MM.1S (cell line): Measurements from ENCODE around the gene SDCBP2.

Source experiments
- DNase-seq: peaks from one replicate; pipeline ENCODE4 v3.0.0-alpha.2; 2015
- H2AFZ ChIP-seq: fragments of 300-600 bp; sonication (generic); 2 replicates; pipeline ENCODE4 v1.6.0; 2016; ENCODE audit warnings: antibody characterized with exemption, low read length
- H3F3A ChIP-seq: fragments of 300-600 bp; sonication (generic); 2 replicates; pipeline ENCODE4 v1.6.1; 2016; ENCODE audit warnings: mild to moderate bottlenecking, antibody characterized with exemption, low read length, moderate library complexity, mixed read lengths; ENCODE audit not compliant: insufficient read depth
- H3K27ac ChIP-seq: fragments of 300-600 bp; sonication (generic); 2 replicates; pipeline ENCODE4 v1.5.1; 2016; ENCODE audit warnings: mild to moderate bottlenecking, low read length
- H3K27me3 ChIP-seq: fragments of 300-600 bp; sonication (generic); replicated peaks from 2 replicates; pipeline ENCODE4 v1.6.0; 2016; ENCODE audit warnings: low read length; ENCODE audit not compliant: insufficient read depth
- H3K36me3 ChIP-seq: fragments of 300-600 bp; sonication (generic); replicated peaks from 2 replicates; pipeline ENCODE4 v1.6.1; 2016; ENCODE audit warnings: mild to moderate bottlenecking, low read length, mixed read lengths; ENCODE audit not compliant: insufficient read depth
- H3K4me1 ChIP-seq: fragments of 300-600 bp; sonication (generic); 2 replicates; pipeline ENCODE4 v1.6.1; 2016; ENCODE audit warnings: low read length, mixed read lengths
- H3K4me2 ChIP-seq: fragments of 300-600 bp; sonication (generic); 2 replicates; pipeline ENCODE4 v1.6.0; 2016; ENCODE audit warnings: low read depth, low read length
- H3K4me3 ChIP-seq: fragments of 300-600 bp; sonication (generic); 2 replicates; pipeline ENCODE4 v1.5.1; 2016; ENCODE audit warnings: low read length, mixed read lengths
- H3K79me2 ChIP-seq: fragments of 300-600 bp; sonication (generic); 2 replicates; pipeline ENCODE4 v1.6.1; 2016; ENCODE audit warnings: mixed run types, low read length, mixed read lengths
- H3K9ac ChIP-seq: fragments of 300-600 bp; sonication (generic); 2 replicates; pipeline ENCODE4 v1.6.1; 2016; ENCODE audit warnings: low read length, mixed read lengths
- H3K9me2 ChIP-seq: fragments of 300-600 bp; sonication (generic); replicated peaks from 2 replicates; pipeline ENCODE4 v1.6.1; 2016; ENCODE audit warnings: mild to moderate bottlenecking, low read length, mixed read lengths; ENCODE audit not compliant: insufficient read depth
- H3K9me3 ChIP-seq: fragments of 300-600 bp; sonication (generic); replicated peaks from 2 replicates; pipeline ENCODE4 v1.6.1; 2016; ENCODE audit warnings: mild to moderate bottlenecking, low read length, mixed read lengths; ENCODE audit not compliant: insufficient read depth
- H4K20me1 ChIP-seq: fragments of 300-600 bp; sonication (generic); 2 replicates; pipeline ENCODE4 v1.6.1; 2016; ENCODE audit warnings: mild to moderate bottlenecking, low read length, moderate library complexity, mixed read lengths; ENCODE audit not compliant: insufficient read depth
- EZH2 ChIP-seq: fragments of 300-600 bp; sonication (generic); optimal IDR thresholded peaks from 2 replicates; pipeline ENCODE3; 2017; ENCODE audit warnings: low read depth, mild to moderate bottlenecking, antibody characterized with exemption, low read length, mixed read lengths
- EZH2phosphoT487 ChIP-seq: fragments of 300-600 bp; sonication (generic); IDR thresholded peaks from 2 replicates; pipeline ENCODE4 v1.6.1; 2018; ENCODE audit warnings: antibody characterized with exemption, low read length
- TF ChIP-seq, protein P1 (sequence below): fragments of 300-600 bp; sonication (generic); IDR thresholded peaks from 2 replicates; pipeline ENCODE4 v1.5.1; 2016; ENCODE audit warnings: antibody characterized with exemption, low read length, mixed read lengths

The SDCBP2 gene, protein sequence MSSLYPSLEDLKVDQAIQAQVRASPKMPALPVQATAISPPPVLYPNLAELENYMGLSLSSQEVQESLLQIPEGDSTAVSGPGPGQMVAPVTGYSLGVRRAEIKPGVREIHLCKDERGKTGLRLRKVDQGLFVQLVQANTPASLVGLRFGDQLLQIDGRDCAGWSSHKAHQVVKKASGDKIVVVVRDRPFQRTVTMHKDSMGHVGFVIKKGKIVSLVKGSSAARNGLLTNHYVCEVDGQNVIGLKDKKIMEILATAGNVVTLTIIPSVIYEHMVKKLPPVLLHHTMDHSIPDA

DNA sequence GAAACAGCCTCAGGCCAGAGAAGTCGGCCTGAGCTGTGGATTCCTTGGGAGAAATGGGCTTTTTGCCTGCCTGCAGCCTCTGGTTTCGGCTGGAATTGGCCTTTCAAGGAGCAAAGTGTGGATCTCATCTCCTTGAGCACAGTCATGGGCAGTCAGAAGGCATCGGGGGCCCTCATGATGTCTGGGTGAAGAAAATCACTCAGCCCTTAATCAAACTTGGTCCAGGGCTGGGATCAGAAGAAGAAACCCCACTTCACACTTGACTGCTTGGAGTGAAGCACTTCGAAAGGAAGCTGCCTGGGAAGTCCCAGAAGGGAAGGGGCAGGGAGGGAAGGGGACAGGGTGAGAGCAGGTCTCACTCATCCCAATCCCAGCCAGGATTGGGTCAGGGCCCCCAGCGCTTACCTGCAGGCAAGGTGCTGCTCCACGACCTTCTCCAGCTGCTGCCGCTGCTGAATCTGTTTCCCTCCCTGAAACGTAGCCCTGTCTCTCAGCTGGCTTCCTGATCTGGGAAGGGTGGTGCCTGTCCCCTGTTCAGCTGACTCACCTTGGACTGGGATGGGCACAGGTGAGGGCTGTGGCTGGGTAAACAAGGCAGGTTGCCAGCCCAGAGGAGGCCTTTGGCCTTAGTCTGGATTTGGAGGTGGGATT lies at the start of gene SDCBP2:
Gene SDCBP2, minus strand, starts transcription at position 460 of the 651 bp plus-strand sequence. CDS start 8,723 bp downstream, outside the sequence.
- Histone ChIP-seq H3K36me3 (no peaks in the 10 kb centered on the region), H3K9me2 (no peaks in the 10 kb centered on the region), H3K79me2 (peaks cover 58% of the 10 kb centered on the region), H3K27me3 (no peaks in the 10 kb centered on the region), H3K27ac (no peak within 1 kb of the TSS), H3K4me3 (no peak within 1 kb of the TSS), H3F3A (no peaks in the 10 kb centered on the region), H2AFZ (no peak within 1 kb of the TSS), H3K4me1 (peaks cover 13% of the 10 kb centered on the region), H3K9me3 (no peaks in the 10 kb centered on the region), H4K20me1 (no peaks in the 10 kb centered on the region), H3K9ac (no peak within 1 kb of the TSS), H3K4me2 (no peak within 1 kb of the TSS)
- no peak for DNase-seq
- TF ChIP-seq EZH2 (no peak), EZH2phosphoT487 (no peak)
- TF ChIP-seq, protein P1, sequence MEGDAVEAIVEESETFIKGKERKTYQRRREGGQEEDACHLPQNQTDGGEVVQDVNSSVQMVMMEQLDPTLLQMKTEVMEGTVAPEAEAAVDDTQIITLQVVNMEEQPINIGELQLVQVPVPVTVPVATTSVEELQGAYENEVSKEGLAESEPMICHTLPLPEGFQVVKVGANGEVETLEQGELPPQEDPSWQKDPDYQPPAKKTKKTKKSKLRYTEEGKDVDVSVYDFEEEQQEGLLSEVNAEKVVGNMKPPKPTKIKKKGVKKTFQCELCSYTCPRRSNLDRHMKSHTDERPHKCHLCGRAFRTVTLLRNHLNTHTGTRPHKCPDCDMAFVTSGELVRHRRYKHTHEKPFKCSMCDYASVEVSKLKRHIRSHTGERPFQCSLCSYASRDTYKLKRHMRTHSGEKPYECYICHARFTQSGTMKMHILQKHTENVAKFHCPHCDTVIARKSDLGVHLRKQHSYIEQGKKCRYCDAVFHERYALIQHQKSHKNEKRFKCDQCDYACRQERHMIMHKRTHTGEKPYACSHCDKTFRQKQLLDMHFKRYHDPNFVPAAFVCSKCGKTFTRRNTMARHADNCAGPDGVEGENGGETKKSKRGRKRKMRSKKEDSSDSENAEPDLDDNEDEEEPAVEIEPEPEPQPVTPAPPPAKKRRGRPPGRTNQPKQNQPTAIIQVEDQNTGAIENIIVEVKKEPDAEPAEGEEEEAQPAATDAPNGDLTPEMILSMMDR: no peak

DNA sequence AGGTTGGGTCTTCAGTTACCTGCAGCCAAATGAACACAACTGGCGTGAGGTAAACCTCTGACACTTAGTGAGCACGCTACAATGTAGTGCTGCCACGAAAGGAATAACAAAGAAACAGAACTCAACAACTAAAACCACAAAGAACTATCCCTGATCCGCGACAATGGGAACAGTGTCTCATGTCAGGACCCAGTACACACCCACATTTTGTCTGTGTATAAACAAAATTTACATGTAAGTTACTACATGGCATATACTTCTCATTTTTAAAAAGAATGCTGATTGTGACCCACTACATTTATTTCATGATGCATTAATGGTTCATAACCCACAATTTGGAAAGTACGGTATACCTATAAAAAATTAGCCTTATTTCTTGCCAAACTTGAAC lies 49.8 kb upstream of the SDCBP2 start:
- no peaks in the 10 kb centered on the region for H3K27me3 ChIP-seq
- no peaks in the 10 kb centered on the region for H3K9me2 ChIP-seq
- H4K20me1 ChIP-seq: peaks cover 56% of the 10 kb centered on the region
- H3K9ac ChIP-seq: no peak overlapping the region
- no peaks in the 10 kb centered on the region for H3F3A ChIP-seq
- H3K36me3 ChIP-seq: no peaks in the 10 kb centered on the region; the same call in 1 of the 2 replicates
- no peaks in the 10 kb centered on the region for H3K4me1 ChIP-seq
- no peaks in the 10 kb centered on the region for H3K9me3 ChIP-seq
- H2AFZ ChIP-seq: no peak overlapping the region
- no peak overlapping the region for H3K27ac ChIP-seq
- TF ChIP-seq EZH2 (no peak), EZH2phosphoT487 (no peak)
- TF ChIP-seq, protein P1: no peak
- no peak overlapping the region for H3K4me3 ChIP-seq
- no peak overlapping the region for H3K4me2 ChIP-seq
- DNase-seq: no peak
- H3K79me2 ChIP-seq: peaks cover 91% of the 10 kb centered on the region

DNA sequence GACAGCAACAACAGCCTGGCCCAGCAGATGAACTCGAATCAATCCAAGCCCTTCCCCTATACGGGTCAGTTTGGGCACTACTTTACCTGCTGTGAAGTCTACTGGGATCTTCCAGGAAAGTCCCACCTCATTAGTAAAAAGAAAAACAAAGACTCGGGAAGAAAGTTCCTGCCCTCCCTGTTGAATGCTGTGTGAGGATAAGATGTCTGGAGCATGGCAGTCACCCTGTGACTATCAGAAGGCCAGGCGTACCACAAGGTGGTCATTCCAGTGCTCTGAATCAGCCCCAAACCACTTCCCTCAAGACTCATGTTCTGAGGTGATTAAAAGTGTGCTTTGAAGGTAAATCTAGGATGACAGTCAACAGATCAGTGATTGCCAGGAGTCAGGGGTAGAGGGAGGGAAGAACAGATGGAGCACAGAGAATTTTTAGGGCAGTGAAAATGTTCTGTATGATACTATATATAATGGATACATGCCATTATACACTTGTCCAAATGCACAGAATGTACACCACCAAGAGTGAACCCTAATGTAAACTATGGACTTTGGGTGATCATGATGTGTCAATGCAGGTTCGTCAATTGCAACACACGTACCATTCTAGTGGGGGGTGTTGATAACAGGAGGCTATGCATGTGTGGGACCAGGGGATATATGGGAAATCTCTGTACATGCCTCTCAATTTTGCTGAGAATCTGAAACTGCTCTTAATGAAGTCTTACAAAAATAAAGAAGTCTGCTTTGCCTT lies 49.2 kb upstream of the SDCBP2 start:
- Histone ChIP-seq H3K4me2 (no peak overlapping the region), H4K20me1 (peaks cover 56% of the 10 kb centered on the region), H3K27me3 (no peaks in the 10 kb centered on the region), H3F3A (no peaks in the 10 kb centered on the region), H2AFZ (no peak overlapping the region), H3K9me2 (no peaks in the 10 kb centered on the region), H3K27ac (no peak overlapping the region), H3K79me2 (peaks cover 90% of the 10 kb centered on the region), H3K4me3 (no peak overlapping the region), H3K9ac (no peak overlapping the region), H3K36me3 (no peaks in the 10 kb centered on the region; the same call in 1 of the 2 replicates), H3K4me1 (no peaks in the 10 kb centered on the region), H3K9me3 (no peaks in the 10 kb centered on the region)
- DNase-seq: no peak
- TF ChIP-seq, protein P1: no peak
- no peak for TF ChIP-seq EZH2phosphoT487
- TF ChIP-seq EZH2: no peak
